GM12878 (cell line): ENCODE data around the gene STARD10. TPM values are rescaled to one million over a fixed set of nuclear protein-coding genes. Genes with fewer than 3 reads are reported as not detected.

ENCODE experiments used
- ATAC-seq: fragments of 200-7000 bp; cut with Tn5 transposase; 3 replicates; pipeline ENCODE4 v1.9.1; 2020; ENCODE audit warnings: mild to moderate bottlenecking, moderate library complexity
- BruUV-seq: library from RNA; stranded (reverse); fragments of 400-500 nt; replicated peaks from 2 replicates; lab custom pipeline; 2021; lab: Mats Ljungman, UMichigan
- CTCF ChIA-PET: fragments of 300-600 bp; sonication (Branson Sonifier 250); formaldehyde crosslinking; extraction: SDS; loops from one replicate; lab custom pipeline; 2021; ENCODE audit warnings: inconsistent platforms; lab: Yijun Ruan, JAX
- POLR2A ChIA-PET: fragments of 350-600 bp; formaldehyde crosslinking; extraction: SDS; loops from one replicate; lab custom pipeline; 2021; ENCODE audit warnings: inconsistent platforms; lab: Charles Lee
- RAD21 ChIA-PET: fragments of 300-600 bp; sonication (Branson Sonifier 250); formaldehyde crosslinking; loops from one replicate; lab custom pipeline; 2023; ENCODE audit warnings: antibody characterized with exemption; ENCODE audit not compliant: unreplicated experiment; lab: Charles Lee
- SMC1A ChIA-PET: fragments of 300-600 bp; sonication (Branson Sonifier 250); formaldehyde crosslinking; loops from one replicate; lab custom pipeline; 2023; ENCODE audit not compliant: unreplicated experiment, uncharacterized antibody; lab: Charles Lee
- DNase-seq: peaks from one replicate; pipeline ENCODE4 v3.0.0-alpha.2; 2011; ENCODE audit warnings: low read depth, low spot score
- FAIRE-seq: peaks from 3 replicates; lab custom pipeline; 2011; peaks lifted over from hg19 to GRCh38; lab: Jason Lieb, UNC
- H2AFZ ChIP-seq: 2 replicates; pipeline ENCODE4 v1.6.0; 2011; ENCODE audit warnings: low read depth, low read length, control low read depth; ENCODE audit not compliant: control insufficient read depth
- H3K27ac ChIP-seq: 2 replicates; pipeline ENCODE4 v1.5.1; 2011; ENCODE audit warnings: control low read depth; ENCODE audit not compliant: control insufficient read depth, insufficient read depth
- H3K27me3 ChIP-seq, 2 experiments: replicated peaks in 1 of 2; 2 replicates each; pipeline versions ENCODE4 v1.6.0 to v1.6.1; 2011; ENCODE audit warnings: low read length in 1 of 2; ENCODE audit not compliant: control insufficient read depth in 2 of 2, insufficient read depth in 2 of 2
- H3K36me3 ChIP-seq, 2 experiments: 2 replicates each; pipeline ENCODE4 v1.5.1; 2011; ENCODE audit warnings: low read length in 1 of 2; ENCODE audit not compliant: control insufficient read depth in 2 of 2, insufficient read depth in 2 of 2
- H3K4me1 ChIP-seq: 2 replicates; pipeline ENCODE4 v1.6.1; 2011; ENCODE audit warnings: mild to moderate bottlenecking, low read length, moderate library complexity, mixed read lengths; ENCODE audit not compliant: control insufficient read depth, insufficient read depth
- H3K4me2 ChIP-seq: 2 replicates; pipeline ENCODE4 v1.6.0; 2011; ENCODE audit warnings: control low read depth; ENCODE audit not compliant: control insufficient read depth, insufficient read depth
- H3K4me3 ChIP-seq: fragments of 200-600 bp; sonication (generic); 2 replicates; pipeline ENCODE4 v1.5.1; 2016
- H3K79me2 ChIP-seq: 2 replicates; pipeline ENCODE4 v1.6.0; 2011; ENCODE audit warnings: low read length; ENCODE audit not compliant: control insufficient read depth, insufficient read depth
- H3K9ac ChIP-seq: 2 replicates; pipeline ENCODE4 v1.8.0; 2011; ENCODE audit warnings: low read length, control low read depth, mixed read lengths; ENCODE audit not compliant: control insufficient read depth, insufficient read depth
- H3K9me3 ChIP-seq: replicated peaks from 3 replicates; pipeline ENCODE4 v1.5.1; 2011; ENCODE audit warnings: mild to moderate bottlenecking, low read length; ENCODE audit not compliant: control insufficient read depth, insufficient read depth
- H4K20me1 ChIP-seq: 2 replicates; pipeline ENCODE4 v1.6.0; 2011; ENCODE audit not compliant: control insufficient read depth, insufficient read depth
- BACH1 ChIP-seq: fragments of 450-650 bp; IDR thresholded peaks from 2 replicates; pipeline ENCODE4 v1.6.1; 2017; ENCODE audit warnings: mild to moderate bottlenecking, borderline replicate concordance
- BMI1 ChIP-seq: fragments of 450-650 bp; IDR thresholded peaks from 2 replicates; pipeline ENCODE4 v1.6.1; 2016; ENCODE audit warnings: mild to moderate bottlenecking, moderate library complexity, borderline replicate concordance
- CBFB ChIP-seq: IDR thresholded peaks from 2 replicates; pipeline ENCODE4 v1.6.1; 2016; ENCODE audit warnings: antibody characterized with exemption, low read depth
- CHD4 ChIP-seq: fragments of 200-600 bp; sonication (generic); IDR thresholded peaks from 2 replicates; pipeline ENCODE4 v1.6.1; 2016; ENCODE audit warnings: mild to moderate bottlenecking
- EED ChIP-seq: sonication (generic); IDR thresholded peaks from 2 replicates; pipeline ENCODE4 v1.6.1; 2016; ENCODE audit warnings: antibody characterized with exemption, low read depth
- GABPA ChIP-seq: IDR thresholded peaks from 2 replicates; pipeline ENCODE4 v1.6.1; 2014; ENCODE audit warnings: antibody characterized with exemption, low read depth, mild to moderate bottlenecking, inconsistent platforms
- JUNB ChIP-seq: IDR thresholded peaks from 2 replicates; pipeline ENCODE4 v1.6.1; 2016; ENCODE audit warnings: antibody characterized with exemption, mild to moderate bottlenecking
- MTA3 ChIP-seq: IDR thresholded peaks from 2 replicates; pipeline ENCODE4 v1.6.1; 2012; ENCODE audit warnings: low read length, inconsistent platforms, borderline replicate concordance
- SIN3A ChIP-seq: IDR thresholded peaks from 2 replicates; pipeline ENCODE4 v1.6.1; 2012; ENCODE audit warnings: low read depth, low read length, improper control_type of control experiment
- SMARCA5 ChIP-seq: fragments of 450-650 bp; IDR thresholded peaks from 2 replicates; pipeline ENCODE4 v1.6.1; 2017; ENCODE audit warnings: mild to moderate bottlenecking
- SRF ChIP-seq, 2 experiments: IDR thresholded peaks; 2 replicates each; pipeline ENCODE4 v1.6.1; 2011; ENCODE audit warnings: low read depth in 2 of 2, low read length in 2 of 2, mild to moderate bottlenecking in 1 of 2, moderate library complexity in 1 of 2
- ZNF384 ChIP-seq: IDR thresholded peaks from 2 replicates; pipeline ENCODE4 v1.6.1; 2012; ENCODE audit warnings: low read depth, mild to moderate bottlenecking, low read length, improper control_type of control experiment, borderline replicate concordance
- ZZZ3 ChIP-seq: IDR thresholded peaks from 2 replicates; pipeline ENCODE4 v1.6.1; 2011; ENCODE audit warnings: low read depth; ENCODE audit not compliant: control insufficient read depth, insufficient read length
- WGBS: methylation state at CpG from one replicate; pipeline ENCODE4 v1.1.6; 2016; ENCODE audit warnings: low lambda C conversion rate; ENCODE audit not compliant: insufficient replicate concordance, insufficient coverage; ENCODE audit errors: missing lambda C conversion rate; 5-methylcytosine and 5-hydroxymethylcytosine counted together
- in situ Hi-C: fragments of 300-500 bp; cut with MboI; formaldehyde crosslinking; loops from 9 replicates; pipeline ENCODE4 v1.14.3; 2018; ENCODE audit warnings: mixed read lengths
- intact Hi-C: fragments of 100-400 bp; cut with micrococcal nuclease; formaldehyde crosslinking; loops from one replicate; pipeline ENCODE4 v1.14.2; 2022; ENCODE audit not compliant: unreplicated experiment
- polyA plus RNA-seq, 11 experiments: library from polyadenylated mRNA; depleted of rRNA in 4 of 11; unstranded in 6 of 11; stranded (reverse) in 5 of 11; fragments of >200 nt; fragmentation: Nextera tagmentation in 4 of 11; fragmentation: Illumina TruSeq in 1 of 11; extraction: Ambion mirVana in 4 of 11; extraction: Trizol in 1 of 11; gene quantifications; 1 replicate in 1 of 11; 2 replicates in 10 of 11; pipeline versions ENCODE4 v1.2.1 to v1.2.3, GENCODE V29; 2011 to 2016; ENCODE audit warnings: inconsistent platforms in 2 of 11, missing spikeins in 2 of 11, low read depth in 1 of 11
- total RNA-seq, 4 experiments: library from RNA; depleted of rRNA in 3 of 4; stranded (reverse); fragments of >200 nt in 3 of 4; fragmentation: Illumina TruSeq in 1 of 4; extraction: Trizol in 1 of 4; gene quantifications; 2 replicates each; pipeline versions ENCODE4 v1.2.1 to v1.2.3, GENCODE V29; 2013 to 2021
- TF ChIP-seq, protein P1 (sequence below): fragments of 450-650 bp; IDR thresholded peaks from 2 replicates; pipeline ENCODE4 v1.6.1; 2016; ENCODE audit warnings: mild to moderate bottlenecking
- TF ChIP-seq, protein P2 (sequence below): fragments of 150-350 bp; IDR thresholded peaks from 2 replicates; pipeline ENCODE4 v1.6.1; 2014; ENCODE audit warnings: mild to moderate bottlenecking, low read depth, low read length
- TF ChIP-seq, protein P3 (sequence below): fragments of 450-650 bp; IDR thresholded peaks from 2 replicates; pipeline ENCODE4 v1.6.1; 2014; ENCODE audit warnings: mild to moderate bottlenecking
- TF ChIP-seq, protein P4 (sequence below): fragments of 450-650 bp; IDR thresholded peaks from 2 replicates; pipeline ENCODE4 v1.6.1; 2018; ENCODE audit warnings: borderline replicate concordance, mild to moderate bottlenecking; ENCODE audit not compliant: partially characterized antibody

Gene STARD10
- total and polyA plus RNA-seq, 10 of the 15 experiments (the other 5 are each of a cell fraction or from before 2014, with no cell fraction given) = 0.15 to 43.2 (median 23.1) TPM

DNA sequence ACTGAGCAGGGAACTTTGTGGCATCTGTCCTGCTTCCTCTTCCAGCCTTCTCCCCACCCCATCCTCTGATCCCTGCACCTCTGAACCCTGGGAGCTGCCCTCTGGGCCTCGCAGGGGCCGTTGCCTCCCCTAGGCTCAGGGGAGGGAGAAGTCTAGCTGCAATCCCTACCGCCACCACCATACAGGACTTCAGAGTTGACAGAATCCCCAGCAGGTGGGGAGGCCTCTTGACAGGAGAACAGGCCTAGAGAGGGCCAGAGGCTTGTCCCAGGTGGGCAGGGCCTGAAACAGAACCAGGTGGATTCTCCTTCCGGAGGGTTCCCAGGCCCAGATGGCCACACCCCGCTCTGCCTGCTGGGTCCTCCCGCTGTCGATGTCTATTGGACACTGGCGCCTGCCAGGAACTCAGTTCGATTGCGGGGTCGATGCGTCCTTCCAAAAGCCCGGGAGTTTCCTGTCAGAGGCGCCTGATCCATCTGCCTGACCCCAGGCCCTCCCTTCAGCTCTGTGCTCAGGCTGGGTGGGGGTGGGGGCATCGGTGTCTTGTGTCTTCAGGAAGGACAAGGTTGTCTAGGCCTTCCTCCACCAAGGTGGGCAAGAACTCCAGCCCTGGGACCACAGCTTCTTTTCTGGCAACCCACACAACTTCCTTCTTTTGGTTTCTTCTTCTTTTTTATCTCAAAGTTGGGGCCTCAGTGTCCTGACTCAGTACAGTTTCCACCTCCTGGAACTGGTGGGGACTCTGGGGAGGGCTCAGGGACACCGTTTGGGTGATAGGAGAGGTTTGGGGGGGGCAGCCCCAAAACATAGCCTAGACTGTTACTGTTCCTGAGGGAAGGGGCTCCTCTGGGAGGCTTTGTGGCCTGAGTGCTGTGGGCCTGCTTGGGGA is 6.4 kb downstream of the STARD10 start:
- peak overlapping the region; percentile 63 for H3K4me2 ChIP-seq
- peak; percentile 91 for ATAC-seq
- H4K20me1 ChIP-seq = no peaks in the 10 kb centered on the region
- no peak for FAIRE-seq
- RAD21 ChIA-PET = interaction anchor here (1.0 to 10.5 kb wide), 4 partner anchors 29 to 70 kb away, joined by 3 to 256 read pairs (median 4); no protein-coding TSS in a partner anchor
- WGBS = 57% methylated on average over 5 of the region's 16 CpGs
- no peak for DNase-seq
- H3K27ac ChIP-seq = peak overlapping the region; percentile 68
- in situ Hi-C loops (no loop called here), intact Hi-C loops (no loop called here)
- POLR2A ChIA-PET = interaction anchor here (0.6 to 1.5 kb wide), 6 partner anchors 8 to 601 kb away, joined by 3 to 9 read pairs (median 3); no protein-coding TSS in a partner anchor
- no peak overlapping the region; the same call in 1 of the 2 replicates for H3K4me3 ChIP-seq
- peak overlapping the region; percentile 51 for H3K9ac ChIP-seq
- CTCF ChIA-PET = interaction anchor here (1.5 to 15.0 kb wide), 4 partner anchors 25 to 61 kb away, joined by 5 to 469 read pairs (median 6); no protein-coding TSS in a partner anchor
- no peaks in the 10 kb centered on the region for H3K79me2 ChIP-seq
- H3K9me3 ChIP-seq = no peaks in the 10 kb centered on the region
- no peaks in the 10 kb centered on the region for H3K27me3 ChIP-seq
- no TSS peak for BruUV-seq
- peaks cover 24% of the 10 kb centered on the region for H3K4me1 ChIP-seq
- SMC1A ChIA-PET = interaction anchor here (0.6 to 1.9 kb wide), 7 partner anchors 25 to 62 kb away, joined by 3 to 8 read pairs (median 4); no protein-coding TSS in a partner anchor
- H3K36me3 ChIP-seq = no peaks in the 10 kb centered on the region
- peak overlapping the region; percentile 57 for H2AFZ ChIP-seq
- TF ChIP-seq SRF (IDR thresholded peaks at IDR 0.05; ENCODE audit: low read depth in 2 of 2, low read length in 2 of 2) (no peak), MTA3 (no peak), EED (peak; percentile 50), JUNB (no peak), BACH1 (no peak), ZNF384 (no peak), SIN3A (no peak), GABPA (no peak), CHD4 (no peak), BMI1 (no peak), SMARCA5 (0 out of 2 replicates have a peak, but pooled peaks have one; percentile 30), ZZZ3 (no peak), CBFB (peak; percentile 20; the same call in 1 of the 2 replicates)
- TF ChIP-seq, protein P1, sequence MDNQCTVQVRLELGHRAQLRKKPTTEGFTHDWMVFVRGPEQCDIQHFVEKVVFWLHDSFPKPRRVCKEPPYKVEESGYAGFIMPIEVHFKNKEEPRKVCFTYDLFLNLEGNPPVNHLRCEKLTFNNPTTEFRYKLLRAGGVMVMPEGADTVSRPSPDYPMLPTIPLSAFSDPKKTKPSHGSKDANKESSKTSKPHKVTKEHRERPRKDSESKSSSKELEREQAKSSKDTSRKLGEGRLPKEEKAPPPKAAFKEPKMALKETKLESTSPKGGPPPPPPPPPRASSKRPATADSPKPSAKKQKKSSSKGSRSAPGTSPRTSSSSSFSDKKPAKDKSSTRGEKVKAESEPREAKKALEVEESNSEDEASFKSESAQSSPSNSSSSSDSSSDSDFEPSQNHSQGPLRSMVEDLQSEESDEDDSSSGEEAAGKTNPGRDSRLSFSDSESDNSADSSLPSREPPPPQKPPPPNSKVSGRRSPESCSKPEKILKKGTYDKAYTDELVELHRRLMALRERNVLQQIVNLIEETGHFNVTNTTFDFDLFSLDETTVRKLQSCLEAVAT = peak; percentile 71
- TF ChIP-seq, protein P2, sequence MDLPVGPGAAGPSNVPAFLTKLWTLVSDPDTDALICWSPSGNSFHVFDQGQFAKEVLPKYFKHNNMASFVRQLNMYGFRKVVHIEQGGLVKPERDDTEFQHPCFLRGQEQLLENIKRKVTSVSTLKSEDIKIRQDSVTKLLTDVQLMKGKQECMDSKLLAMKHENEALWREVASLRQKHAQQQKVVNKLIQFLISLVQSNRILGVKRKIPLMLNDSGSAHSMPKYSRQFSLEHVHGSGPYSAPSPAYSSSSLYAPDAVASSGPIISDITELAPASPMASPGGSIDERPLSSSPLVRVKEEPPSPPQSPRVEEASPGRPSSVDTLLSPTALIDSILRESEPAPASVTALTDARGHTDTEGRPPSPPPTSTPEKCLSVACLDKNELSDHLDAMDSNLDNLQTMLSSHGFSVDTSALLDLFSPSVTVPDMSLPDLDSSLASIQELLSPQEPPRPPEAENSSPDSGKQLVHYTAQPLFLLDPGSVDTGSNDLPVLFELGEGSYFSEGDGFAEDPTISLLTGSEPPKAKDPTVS = no peak
- TF ChIP-seq, protein P3, sequence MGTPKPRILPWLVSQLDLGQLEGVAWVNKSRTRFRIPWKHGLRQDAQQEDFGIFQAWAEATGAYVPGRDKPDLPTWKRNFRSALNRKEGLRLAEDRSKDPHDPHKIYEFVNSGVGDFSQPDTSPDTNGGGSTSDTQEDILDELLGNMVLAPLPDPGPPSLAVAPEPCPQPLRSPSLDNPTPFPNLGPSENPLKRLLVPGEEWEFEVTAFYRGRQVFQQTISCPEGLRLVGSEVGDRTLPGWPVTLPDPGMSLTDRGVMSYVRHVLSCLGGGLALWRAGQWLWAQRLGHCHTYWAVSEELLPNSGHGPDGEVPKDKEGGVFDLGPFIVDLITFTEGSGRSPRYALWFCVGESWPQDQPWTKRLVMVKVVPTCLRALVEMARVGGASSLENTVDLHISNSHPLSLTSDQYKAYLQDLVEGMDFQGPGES = no peak
- TF ChIP-seq, protein P4, sequence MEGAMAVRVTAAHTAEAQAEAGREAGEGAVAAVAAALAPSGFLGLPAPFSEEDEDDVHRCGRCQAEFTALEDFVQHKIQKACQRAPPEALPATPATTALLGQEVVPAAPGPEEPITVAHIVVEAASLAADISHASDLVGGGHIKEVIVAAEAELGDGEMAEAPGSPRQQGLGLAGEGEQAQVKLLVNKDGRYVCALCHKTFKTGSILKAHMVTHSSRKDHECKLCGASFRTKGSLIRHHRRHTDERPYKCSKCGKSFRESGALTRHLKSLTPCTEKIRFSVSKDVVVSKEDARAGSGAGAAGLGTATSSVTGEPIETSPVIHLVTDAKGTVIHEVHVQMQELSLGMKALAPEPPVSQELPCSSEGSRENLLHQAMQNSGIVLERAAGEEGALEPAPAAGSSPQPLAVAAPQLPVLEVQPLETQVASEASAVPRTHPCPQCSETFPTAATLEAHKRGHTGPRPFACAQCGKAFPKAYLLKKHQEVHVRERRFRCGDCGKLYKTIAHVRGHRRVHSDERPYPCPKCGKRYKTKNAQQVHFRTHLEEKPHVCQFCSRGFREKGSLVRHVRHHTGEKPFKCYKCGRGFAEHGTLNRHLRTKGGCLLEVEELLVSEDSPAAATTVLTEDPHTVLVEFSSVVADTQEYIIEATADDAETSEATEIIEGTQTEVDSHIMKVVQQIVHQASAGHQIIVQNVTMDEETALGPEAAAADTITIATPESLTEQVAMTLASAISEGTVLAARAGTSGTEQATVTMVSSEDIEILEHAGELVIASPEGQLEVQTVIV = no peak
